K562 (cell line): ENCODE results near the gene PCBP3. TPM values are rescaled to one million over a fixed set of nuclear protein-coding genes. Genes with fewer than 3 reads are reported as not detected.

ENCODE experiments used
- ATAC-seq: fragments of 200-7000 bp; cut with Tn5 transposase; 3 replicates; pipeline ENCODE4 v1.9.1; 2020; ENCODE audit warnings: moderate library complexity
- BruUV-seq: library from RNA; stranded (reverse); fragments of 400-500 nt; replicated peaks from 2 replicates; lab custom pipeline; 2021; lab: Mats Ljungman, UMichigan
- CTCF ChIA-PET: fragments of 300-600 bp; formaldehyde crosslinking; extraction: SDS; loops from one replicate; lab custom pipeline; 2021; ENCODE audit warnings: low intra/inter-chr PET ratio; lab: Yijun Ruan, JAX
- POLR2A ChIA-PET: fragments of 300-600, 350-650 bp; sonication (Branson Sonifier 250); formaldehyde crosslinking; extraction: SDS; loops from one replicate; lab custom pipeline; 2021; ENCODE audit warnings: antibody characterized with exemption, inconsistent platforms; lab: Yijun Ruan, JAX
- DNase-seq, 4 experiments: peaks; one replicate each; pipeline versions ENCODE4 v3.0.0 to v3.0.0-alpha.2; 2011 to 2018; ENCODE audit warnings: low spot score in 3 of 4, mixed read lengths in 3 of 4; ENCODE audit errors: extremely low read depth in 1 of 4
- FAIRE-seq: peaks from 2 replicates; lab custom pipeline; 2011; peaks lifted over from hg19 to GRCh38; lab: Jason Lieb, UNC
- H2AFZ ChIP-seq: 2 replicates; pipeline ENCODE4 v1.6.0; 2011; ENCODE audit warnings: low read depth, low read length, control low read depth, inconsistent platforms
- H3K27ac ChIP-seq: fragments of 200-600 bp; 3 replicates; pipeline ENCODE4 v1.8.0; 2011; ENCODE audit warnings: low read depth, mild to moderate bottlenecking, control low read depth, inconsistent platforms, low read length, moderate library complexity, mixed read lengths; ENCODE audit errors: extremely low read depth
- H3K27me3 ChIP-seq, 2 experiments: fragments of 300-600 bp in 1 of 2; 2 replicates in 1 of 2; 3 replicates in 1 of 2; pipeline versions ENCODE4 v1.6.0 to v1.8.0; 2011; ENCODE audit warnings: inconsistent platforms in 2 of 2, low read length in 2 of 2, mild to moderate bottlenecking in 1 of 2, mixed read lengths in 1 of 2, moderate library complexity in 1 of 2; ENCODE audit not compliant: control insufficient read depth in 2 of 2, insufficient read depth in 2 of 2
- H3K36me3 ChIP-seq: fragments of 300-600 bp; 3 replicates; pipeline ENCODE4 v1.8.0; 2011; ENCODE audit warnings: mild to moderate bottlenecking, low read length, inconsistent platforms; ENCODE audit not compliant: control insufficient read depth, insufficient read depth
- H3K4me1 ChIP-seq, 2 experiments: fragments of 200-600 bp in 1 of 2; replicated peaks in 1 of 2; 2 replicates in 1 of 2; 3 replicates in 1 of 2; pipeline versions ENCODE4 v1.5.1 to v1.8.0; 2011; ENCODE audit warnings: inconsistent platforms in 2 of 2, low read length in 2 of 2, mild to moderate bottlenecking in 1 of 2, mixed read lengths in 1 of 2, moderate library complexity in 1 of 2; ENCODE audit not compliant: control insufficient read depth in 2 of 2, insufficient read depth in 2 of 2
- H3K4me2 ChIP-seq: 2 replicates; pipeline ENCODE4 v1.6.1; 2011; ENCODE audit warnings: low read length, control low read depth, inconsistent platforms, mixed read lengths; ENCODE audit not compliant: insufficient read depth
- H3K4me3 ChIP-seq: fragments of 200-600 bp; sonication (generic), shearing (Covaris generic); 2 replicates; pipeline ENCODE4 v1.5.1; 2016; ENCODE audit warnings: control low read depth, inconsistent platforms
- H3K79me2 ChIP-seq: fragments of 200-600 bp; 3 replicates; pipeline ENCODE4 v1.8.0; 2011; ENCODE audit warnings: low read length, inconsistent platforms; ENCODE audit not compliant: control insufficient read depth, insufficient read depth
- H3K9ac ChIP-seq, 2 experiments: 2 replicates each; pipeline versions ENCODE4 v1.6.0 to v1.6.1; 2011; ENCODE audit warnings: low read depth in 2 of 2, low read length in 2 of 2, control low read depth in 1 of 2, inconsistent platforms in 1 of 2, mild to moderate bottlenecking in 1 of 2, mixed read lengths in 1 of 2; ENCODE audit not compliant: insufficient read depth in 1 of 2
- H3K9me1 ChIP-seq: one replicate; pipeline ENCODE4 v1.6.0; 2011; ENCODE audit warnings: inconsistent platforms, mild to moderate bottlenecking, low read length, moderate library complexity; ENCODE audit not compliant: control insufficient read depth, insufficient read depth
- H3K9me3 ChIP-seq: replicated peaks from 2 replicates; pipeline ENCODE4 v1.5.1; 2011; ENCODE audit warnings: low read depth, low read length, inconsistent platforms; ENCODE audit not compliant: control insufficient read depth, insufficient read depth
- H4K20me1 ChIP-seq: replicated peaks from 2 replicates; pipeline ENCODE4 v1.6.1; 2011; ENCODE audit warnings: low read length, inconsistent platforms, mixed read lengths; ENCODE audit not compliant: control insufficient read depth, insufficient read depth
- HMGXB4 ChIP-seq: sonication (generic); formaldehyde crosslinking; IDR thresholded peaks from 2 replicates; pipeline ENCODE4 v1.8.1; 2023; ENCODE audit warnings: mild to moderate bottlenecking, missing genetic modification reagents
- KDM1A ChIP-seq, 2 experiments: fragments of 450-650 bp; IDR thresholded peaks; 2 replicates each; pipeline ENCODE4 v1.6.1; 2016; ENCODE audit warnings: mild to moderate bottlenecking in 2 of 2
- TCF15 ChIP-seq: fragments of 250-450 bp; sonication (Bioruptor Pico); IDR thresholded peaks from 2 replicates; pipeline ENCODE4 v1.8.0; 2022; ENCODE audit warnings: moderate library complexity, mild to moderate bottlenecking, inconsistent platforms
- TCF7 ChIP-seq: sonication (generic); IDR thresholded peaks from 2 replicates; pipeline ENCODE4 v1.6.1; 2016; ENCODE audit warnings: antibody characterized with exemption, borderline replicate concordance
- ZNF232 ChIP-seq: sonication (generic); formaldehyde crosslinking; IDR thresholded peaks from 2 replicates; pipeline ENCODE4 v1.8.0; 2022; ENCODE audit warnings: mild to moderate bottlenecking, missing genetic modification reagents
- WGBS: fragments of 100-300 bp; shearing (Covaris generic); methylation state at CpG from one replicate; pipeline ENCODE4 v1.1.6; 2016; ENCODE audit warnings: low coverage, mixed read lengths; ENCODE audit not compliant: insufficient coverage; ENCODE audit errors: missing lambda C conversion rate; 5-methylcytosine and 5-hydroxymethylcytosine counted together
- in situ Hi-C: fragments of 300-500 bp; cut with MboI; formaldehyde crosslinking; loops from 4 replicates; pipeline ENCODE4 v1.15.0; 2018; ENCODE audit warnings: inconsistent platforms, mixed read lengths
- intact Hi-C: fragments of 100-400 bp; cut with micrococcal nuclease; formaldehyde crosslinking; loops from 2 replicates; pipeline ENCODE4 v1.14.2; 2022
- polyA plus RNA-seq, 8 experiments: library from polyadenylated mRNA; depleted of rRNA in 4 of 8; stranded (reverse) in 5 of 8; unstranded in 3 of 8; fragments of >200 nt; fragmentation: Nextera tagmentation in 2 of 8; fragmentation: Illumina TruSeq in 1 of 8; extraction: Ambion mirVana in 2 of 8; extraction: Trizol in 1 of 8; gene quantifications; 2 replicates each; pipeline versions ENCODE4 v1.2.1 to v1.2.3, GENCODE V29; 2011 to 2014; ENCODE audit warnings: inconsistent platforms in 1 of 8, missing spikeins in 1 of 8
- total RNA-seq, 7 experiments: library from RNA; depleted of rRNA in 6 of 7; stranded (reverse); fragments of >200 nt in 6 of 7; fragmentation: Illumina TruSeq in 2 of 7; extraction: Trizol in 2 of 7; gene quantifications; 2 replicates each; pipeline versions ENCODE4 v1.2.1 to v1.2.3, GENCODE V29; 2011 to 2021; ENCODE audit warnings: low replicate concordance in 1 of 7
- TF ChIP-seq, protein P1 (sequence below): sonication (generic); formaldehyde crosslinking; IDR thresholded peaks from 2 replicates; pipeline ENCODE4 v1.4.0; 2020; ENCODE audit warnings: mild to moderate bottlenecking, missing genetic modification reagents

Gene PCBP3
- total and polyA plus RNA-seq, 9 of the 15 experiments (the other 6 are each of a cell fraction or from before 2014, with no cell fraction given), result 0.18 TPM; not detected in 8

DNA sequence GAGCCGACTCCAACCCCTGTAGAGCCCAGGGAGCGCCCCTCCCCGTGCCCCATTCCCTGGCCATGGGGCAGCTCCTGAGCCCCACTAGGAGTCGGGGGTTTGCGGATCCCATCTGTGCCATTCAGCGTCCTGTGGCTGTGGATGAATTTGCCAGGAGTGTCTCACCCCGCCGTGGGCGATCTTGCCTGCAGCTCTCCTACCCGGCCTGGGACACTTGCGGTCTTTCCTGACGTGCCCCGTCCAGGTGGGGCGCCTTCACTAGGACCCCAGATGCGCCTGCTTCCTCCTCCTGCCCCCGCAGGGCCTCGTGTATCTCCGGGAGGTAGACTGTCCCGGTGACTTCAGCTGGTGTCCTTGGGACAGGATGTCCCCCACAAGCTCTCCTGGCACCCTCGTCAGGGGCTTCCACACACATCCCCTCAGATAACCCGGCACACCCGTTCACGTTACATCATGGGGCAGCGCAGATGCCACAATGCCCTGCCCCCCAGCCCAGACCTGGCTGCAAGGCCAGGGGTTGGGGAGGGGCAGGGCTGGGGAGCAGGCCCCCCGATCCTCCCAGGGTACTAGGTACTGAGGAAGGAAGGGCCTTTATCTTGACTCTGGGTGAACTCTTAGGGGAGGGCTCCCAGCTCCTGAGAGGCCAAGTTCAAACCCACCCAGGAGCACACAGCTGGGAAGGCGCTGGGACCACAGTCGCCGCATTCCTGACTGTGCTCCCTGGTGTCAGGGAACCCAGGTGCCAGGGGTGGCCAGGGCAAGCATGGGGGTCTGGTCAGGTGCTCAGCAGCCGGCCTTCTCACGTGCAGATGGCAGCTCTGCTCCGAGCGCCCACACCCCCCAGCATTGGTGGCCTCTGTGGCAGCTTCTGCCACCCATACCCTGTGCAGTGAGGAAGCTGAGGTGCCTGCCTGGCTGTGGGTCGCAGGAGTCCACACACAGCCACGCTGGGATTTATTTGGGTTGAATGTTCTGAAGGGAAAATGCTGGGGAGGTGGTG, 284.6 kb downstream of the PCBP3 start:
- ChIA-PET POLR2A (interaction anchor here (0.7 kb wide), 2 partner anchors 34 to 159 kb away, joined by 3 to 4 read pairs; no protein-coding TSS in a partner anchor), CTCF (no interaction called here)
- Histone ChIP-seq H3K79me2 (no peaks in the 10 kb centered on the region), H3K27ac (no peak overlapping the region), H3K4me1 (peaks cover 0 to 5% of the 10 kb centered on the region in 2 experiments; a peak in 1 of 5 replicates), H3K36me3 (no peaks in the 10 kb centered on the region), H3K27me3 (peaks cover 20 to 62% of the 10 kb centered on the region in 2 experiments), H3K9me3 (peaks cover 2% of the 10 kb centered on the region; the same call in 1 of the 2 replicates), H2AFZ (no peak overlapping the region), H3K4me3 (no peak overlapping the region), H3K4me2 (no peak overlapping the region), H4K20me1 (peaks cover 10% of the 10 kb centered on the region; the same call in 1 of the 2 replicates), H3K9ac (peak overlapping the region in 1 of 2 experiments; percentile 9; a peak in 1 of 4 replicates), H3K9me1 (no peaks in the 10 kb centered on the region)
- 1% methylated on average over 33 of the region's 34 CpGs for WGBS
- DNase-seq (no peak), ATAC-seq (no peak), FAIRE-seq (no peak)
- BruUV-seq, result no TSS peak
- intact Hi-C loops (no loop called here), in situ Hi-C loops (no loop called here)
- TF ChIP-seq, protein P1, sequence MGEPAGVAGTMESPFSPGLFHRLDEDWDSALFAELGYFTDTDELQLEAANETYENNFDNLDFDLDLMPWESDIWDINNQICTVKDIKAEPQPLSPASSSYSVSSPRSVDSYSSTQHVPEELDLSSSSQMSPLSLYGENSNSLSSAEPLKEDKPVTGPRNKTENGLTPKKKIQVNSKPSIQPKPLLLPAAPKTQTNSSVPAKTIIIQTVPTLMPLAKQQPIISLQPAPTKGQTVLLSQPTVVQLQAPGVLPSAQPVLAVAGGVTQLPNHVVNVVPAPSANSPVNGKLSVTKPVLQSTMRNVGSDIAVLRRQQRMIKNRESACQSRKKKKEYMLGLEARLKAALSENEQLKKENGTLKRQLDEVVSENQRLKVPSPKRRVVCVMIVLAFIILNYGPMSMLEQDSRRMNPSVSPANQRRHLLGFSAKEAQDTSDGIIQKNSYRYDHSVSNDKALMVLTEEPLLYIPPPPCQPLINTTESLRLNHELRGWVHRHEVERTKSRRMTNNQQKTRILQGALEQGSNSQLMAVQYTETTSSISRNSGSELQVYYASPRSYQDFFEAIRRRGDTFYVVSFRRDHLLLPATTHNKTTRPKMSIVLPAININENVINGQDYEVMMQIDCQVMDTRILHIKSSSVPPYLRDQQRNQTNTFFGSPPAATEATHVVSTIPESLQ (CRISPR knock-in tag), result no peak
- TF ChIP-seq HMGXB4 (CRISPR knock-in tag) (no peak), TCF15 (CRISPR knock-in tag) (no peak), ZNF232 (no peak), TCF7 (no peak), KDM1A (IDR thresholded peaks at IDR 0.05) (no peak)
